Measurements from ENCODE around the gene ST7.

The ST7 gene

DNA sequence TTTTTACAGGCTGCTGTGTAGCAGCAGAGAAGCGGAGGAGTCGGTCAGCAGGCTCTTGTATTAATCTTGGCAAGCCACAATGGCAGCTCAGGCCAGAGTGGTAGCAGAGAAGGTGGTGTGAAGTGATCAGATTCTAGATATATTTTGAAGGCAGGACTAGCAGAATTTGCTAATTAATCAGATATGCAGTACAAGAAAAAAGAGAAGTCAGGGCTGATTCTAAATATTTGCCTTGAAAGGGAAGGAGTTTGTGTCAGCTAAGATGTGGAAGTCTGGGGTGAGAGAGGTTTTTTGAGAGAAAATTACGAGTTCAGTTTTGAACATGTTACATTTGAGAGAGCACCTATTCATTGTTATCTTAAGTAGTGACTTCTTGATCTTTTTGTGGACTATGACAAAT, 193.2 kb downstream of the ST7 start:
- ChIA-PET CTCF (interaction anchor here (0.6 kb wide), 1 partner anchor 158 kb away, joined by 3 read pairs; no protein-coding TSS in a partner anchor), POLR2A (no interaction called here)
- DNase-seq (ENCODE audit: extremely low spot score), result no peak
- TF ChIP-seq FOXA1 (IDR thresholded peaks at IDR 0.05) (no peak), SUZ12 (IDR thresholded peaks at IDR 0.05) (no peak), HDGF (IDR thresholded peaks at IDR 0.05; ENCODE audit: borderline replicate concordance) (no peak), TARDBP (IDR thresholded peaks at IDR 0.05) (no peak), SP1 (IDR thresholded peaks at IDR 0.05) (no peak), FOXK2 (IDR thresholded peaks at IDR 0.05) (no peak), NFRKB (IDR thresholded peaks at IDR 0.05) (no peak), LEF1 (IDR thresholded peaks at IDR 0.05; ENCODE audit: borderline replicate concordance) (no peak), ELF4 (IDR thresholded peaks at IDR 0.05) (no peak), FOXM1 (IDR thresholded peaks at IDR 0.05; ENCODE audit: borderline replicate concordance) (no peak), ARNT (IDR thresholded peaks at IDR 0.05) (no peak), L3MBTL2 (conservative IDR thresholded peaks at IDR 0.05) (no peak)
- TF ChIP-seq, protein P1, sequence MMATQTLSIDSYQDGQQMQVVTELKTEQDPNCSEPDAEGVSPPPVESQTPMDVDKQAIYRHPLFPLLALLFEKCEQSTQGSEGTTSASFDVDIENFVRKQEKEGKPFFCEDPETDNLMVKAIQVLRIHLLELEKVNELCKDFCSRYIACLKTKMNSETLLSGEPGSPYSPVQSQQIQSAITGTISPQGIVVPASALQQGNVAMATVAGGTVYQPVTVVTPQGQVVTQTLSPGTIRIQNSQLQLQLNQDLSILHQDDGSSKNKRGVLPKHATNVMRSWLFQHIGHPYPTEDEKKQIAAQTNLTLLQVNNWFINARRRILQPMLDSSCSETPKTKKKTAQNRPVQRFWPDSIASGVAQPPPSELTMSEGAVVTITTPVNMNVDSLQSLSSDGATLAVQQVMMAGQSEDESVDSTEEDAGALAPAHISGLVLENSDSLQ (IDR thresholded peaks at IDR 0.05), result no peak

DNA sequence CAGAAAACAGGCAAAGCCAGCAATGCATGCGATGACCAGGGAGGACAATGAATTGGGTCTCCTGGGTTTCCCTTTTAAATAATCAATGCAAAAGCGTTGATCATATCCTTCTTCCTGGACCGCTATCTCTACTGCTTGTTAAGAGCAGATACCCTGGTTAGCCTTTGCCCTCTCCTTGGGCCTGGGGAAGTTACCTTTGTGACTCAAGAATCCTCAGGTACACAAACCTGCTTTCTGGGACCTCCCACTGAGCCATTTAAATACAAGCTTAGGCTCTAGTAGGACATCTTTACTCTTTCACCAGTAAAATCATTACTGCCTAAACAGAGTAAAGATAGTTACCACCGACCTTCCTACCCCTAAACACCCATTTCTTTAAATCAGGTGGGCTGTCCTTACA, 195.7 kb downstream of the ST7 start:
- ChIA-PET POLR2A (no interaction called here), CTCF (no interaction called here)
- DNase-seq (ENCODE audit: extremely low spot score), result no peak
- TF ChIP-seq CTBP1 (IDR thresholded peaks at IDR 0.05; ENCODE audit: borderline replicate concordance) (no peak), L3MBTL2 (conservative IDR thresholded peaks at IDR 0.05) (no peak), FOXA1 (IDR thresholded peaks at IDR 0.05) (no peak), HDGF (IDR thresholded peaks at IDR 0.05; ENCODE audit: borderline replicate concordance) (no peak), ARNT (IDR thresholded peaks at IDR 0.05) (no peak), NFRKB (IDR thresholded peaks at IDR 0.05) (no peak), TARDBP (IDR thresholded peaks at IDR 0.05) (no peak), FOXK2 (IDR thresholded peaks at IDR 0.05) (no peak), SP1 (IDR thresholded peaks at IDR 0.05) (no peak)
- TF ChIP-seq, protein P1 (IDR thresholded peaks at IDR 0.05), result no peak

DNA sequence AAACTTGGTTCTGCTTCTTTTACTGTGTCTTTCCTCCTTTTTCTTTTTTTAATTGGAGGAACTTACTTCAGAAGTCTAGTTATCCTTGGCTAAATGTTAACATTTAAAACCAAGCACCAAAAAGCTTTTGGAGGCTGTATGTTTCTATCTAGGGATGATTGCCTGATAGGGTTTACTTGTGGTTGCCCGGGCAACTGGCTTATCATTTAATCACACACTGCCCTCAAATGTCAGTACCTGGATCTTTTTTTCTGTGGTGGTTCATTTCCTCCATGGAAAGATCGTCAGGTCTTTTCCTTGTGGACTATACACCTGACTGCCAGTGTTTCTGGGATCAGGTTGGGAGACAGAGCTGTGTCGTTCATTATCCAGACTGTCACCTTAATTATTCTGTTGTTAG, 196.4 kb downstream of the ST7 start:
- TF ChIP-seq ZNF384 (IDR thresholded peaks at IDR 0.05) (no peak), NFRKB (IDR thresholded peaks at IDR 0.05) (no peak), FOXM1 (IDR thresholded peaks at IDR 0.05; ENCODE audit: borderline replicate concordance) (no peak), L3MBTL2 (conservative IDR thresholded peaks at IDR 0.05) (no peak), BHLHE40 (IDR thresholded peaks at IDR 0.05; ENCODE audit: borderline replicate concordance) (no peak), TARDBP (IDR thresholded peaks at IDR 0.05) (no peak), FOXK2 (IDR thresholded peaks at IDR 0.05) (no peak), FOXA1 (IDR thresholded peaks at IDR 0.05) (no peak), HDGF (IDR thresholded peaks at IDR 0.05; ENCODE audit: borderline replicate concordance) (no peak)
- TF ChIP-seq, protein P1 (IDR thresholded peaks at IDR 0.05), result no peak
- ChIA-PET CTCF (no interaction called here), POLR2A (no interaction called here)
- DNase-seq (ENCODE audit: extremely low spot score), result no peak

DNA sequence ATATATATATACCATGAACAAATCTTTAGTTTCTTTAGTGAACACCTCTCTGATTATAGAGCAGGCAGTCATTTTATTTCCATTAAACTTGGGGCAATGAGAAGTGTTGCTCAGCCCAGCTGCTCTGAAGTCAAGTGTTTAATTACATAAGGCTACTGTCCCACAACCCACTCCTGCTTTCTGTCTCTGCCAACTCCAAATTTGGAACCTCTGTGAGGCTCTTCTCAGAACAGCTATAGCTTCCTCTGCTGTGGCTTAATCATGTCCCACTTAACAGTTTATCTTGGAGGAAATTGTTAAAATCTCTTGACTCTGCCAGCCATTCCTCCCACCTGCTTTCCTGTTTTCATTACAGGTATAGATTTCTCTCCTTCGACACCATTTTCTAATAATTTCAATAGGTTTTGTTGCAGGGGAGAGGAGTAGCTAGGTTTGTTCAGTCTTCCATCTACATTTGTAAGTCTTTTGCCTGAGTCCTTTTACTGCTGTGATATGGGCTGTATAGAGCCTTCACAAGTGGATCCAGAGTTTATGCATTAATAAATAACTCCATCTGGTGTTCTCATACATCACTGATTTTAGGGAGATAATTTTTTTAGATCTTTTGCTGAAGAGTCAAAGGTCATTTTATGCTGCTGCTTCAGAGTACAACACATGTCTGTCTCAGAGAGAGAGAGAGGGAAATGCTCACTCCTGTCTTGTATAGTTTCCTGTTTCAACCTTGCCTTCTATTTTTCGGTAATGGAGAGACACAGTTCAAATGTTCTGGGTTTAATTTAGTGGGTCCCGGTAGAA, 199.1 kb downstream of the ST7 start:
- DNase-seq (ENCODE audit: extremely low spot score), result no peak
- CTCF ChIA-PET, result interaction anchor here (1.0 kb wide), 1 partner anchor 25 kb away, joined by 3 read pairs; no protein-coding TSS in a partner anchor
- POLR2A ChIA-PET, result no interaction called here
- TF ChIP-seq ARNT (IDR thresholded peaks at IDR 0.05), result no peak
- no peak for TF ChIP-seq FOXK2 (IDR thresholded peaks at IDR 0.05)
- no peak for TF ChIP-seq L3MBTL2 (conservative IDR thresholded peaks at IDR 0.05)
- TF ChIP-seq SUZ12 (IDR thresholded peaks at IDR 0.05), result no peak
- no peak for TF ChIP-seq HDGF (IDR thresholded peaks at IDR 0.05; ENCODE audit: borderline replicate concordance)
- no peak for TF ChIP-seq ZNF384 (IDR thresholded peaks at IDR 0.05)
- no peak for TF ChIP-seq ELF4 (IDR thresholded peaks at IDR 0.05)
- no peak for TF ChIP-seq FOXA1 (IDR thresholded peaks at IDR 0.05)
- TF ChIP-seq LEF1 (IDR thresholded peaks at IDR 0.05; ENCODE audit: borderline replicate concordance), result no peak
- no peak for TF ChIP-seq FOXM1 (IDR thresholded peaks at IDR 0.05; ENCODE audit: borderline replicate concordance)
- TF ChIP-seq BHLHE40 (IDR thresholded peaks at IDR 0.05; ENCODE audit: borderline replicate concordance), result no peak

DNA sequence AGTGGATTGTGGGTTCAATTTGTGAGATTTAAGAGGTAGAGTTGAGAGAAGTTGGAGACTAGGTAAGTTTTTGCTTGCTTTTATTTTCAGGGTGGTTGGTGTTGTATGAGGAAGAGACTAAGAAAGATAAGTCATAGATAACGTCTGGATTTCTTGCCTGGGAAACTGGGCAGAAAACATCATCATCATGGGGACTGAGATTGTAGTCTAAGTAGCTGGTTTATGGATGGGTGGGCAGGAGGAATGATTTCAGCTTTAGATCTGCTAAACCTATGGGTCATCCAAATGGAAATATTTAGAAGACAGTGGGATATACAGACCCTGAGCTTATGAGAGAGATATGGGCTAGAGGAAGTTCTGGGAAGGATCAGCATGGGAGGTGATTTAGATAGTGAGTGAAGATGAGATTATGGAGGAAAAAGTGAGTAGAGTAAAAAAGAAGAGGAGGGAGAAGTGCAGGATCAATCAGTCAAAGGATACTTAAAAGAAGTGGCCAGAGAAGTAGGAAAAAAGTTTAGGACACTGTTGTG, 199.8 kb downstream of the ST7 start:
- CTCF ChIA-PET, result interaction anchor here (1.0 kb wide), 1 partner anchor 26 kb away, joined by 3 read pairs; no protein-coding TSS in a partner anchor
- no peak for DNase-seq (ENCODE audit: extremely low spot score)
- no peak for TF ChIP-seq SP1 (IDR thresholded peaks at IDR 0.05)
- POLR2A ChIA-PET, result no interaction called here

DNA sequence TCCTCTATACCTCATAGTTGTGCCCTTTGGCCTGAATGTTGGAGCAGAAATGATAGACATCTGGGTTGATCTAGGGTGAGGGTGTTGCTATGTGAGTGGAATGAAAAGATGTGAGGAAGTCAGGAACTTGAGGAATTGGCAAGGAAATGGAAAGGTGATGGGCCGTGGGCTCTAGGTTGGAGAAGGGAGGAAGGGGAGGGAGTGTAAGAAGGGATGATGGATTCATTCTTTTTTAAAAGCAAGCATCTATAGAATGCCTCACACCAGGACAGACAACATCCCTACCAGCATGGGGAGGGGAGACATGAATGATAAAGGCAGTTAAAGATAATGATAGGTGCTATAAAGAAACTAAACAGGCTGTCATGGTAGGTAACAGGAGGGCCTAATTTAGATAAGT, 201.4 kb downstream of the ST7 start:
- DNase-seq (ENCODE audit: extremely low spot score), result no peak
- TF ChIP-seq FOXK2 (IDR thresholded peaks at IDR 0.05), result no peak
- POLR2A ChIA-PET, result no interaction called here
- CTCF ChIA-PET, result no interaction called here

DNA sequence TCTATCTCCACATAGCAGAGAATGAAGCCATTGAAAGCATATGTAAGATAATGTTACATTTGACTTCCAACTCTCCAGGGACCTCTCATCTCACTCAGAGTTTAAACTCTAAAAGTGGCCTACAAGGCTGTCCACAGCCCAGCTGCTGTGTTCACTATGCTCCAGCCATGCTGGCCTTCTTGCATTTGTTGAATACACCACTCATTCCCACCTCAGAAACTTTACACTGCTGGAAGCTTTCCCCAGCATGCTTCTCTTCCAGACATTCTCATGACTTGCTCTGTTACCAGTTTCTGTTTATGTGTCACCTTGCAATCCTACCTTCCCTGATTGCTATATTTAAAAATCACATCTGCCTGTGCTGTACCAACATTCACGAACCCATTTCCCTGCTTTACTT, 202.4 kb downstream of the ST7 start:
- ChIA-PET POLR2A (no interaction called here), CTCF (no interaction called here)
- no peak for TF ChIP-seq FOXA1 (IDR thresholded peaks at IDR 0.05)
- no peak for TF ChIP-seq TARDBP (IDR thresholded peaks at IDR 0.05)
- no peak for TF ChIP-seq ARNT (IDR thresholded peaks at IDR 0.05)
- no peak for DNase-seq (ENCODE audit: extremely low spot score)

Data from HEK293T (cell line).